Thyroid gland (tissue), 4 donors: ENCODE measurements around the gene CFAP299.

ENCODE experiments used
- CTCF ChIP-seq, 6 experiments: fragments of 200-600 bp in 3 of 6; fragments of 450-650 bp in 3 of 6; sonication (generic) in 3 of 6; IDR thresholded peaks; one replicate each; pipeline ENCODE4 v1.5.1; 2016 to 2019; ENCODE audit warnings: antibody characterized with exemption in 6 of 6, mild to moderate bottlenecking in 2 of 6, inconsistent platforms in 1 of 6, moderate library complexity in 1 of 6
- POLR2A ChIP-seq, 2 donors: fragments of 450-650 bp; IDR thresholded peaks; one replicate each; pipeline ENCODE4 v1.6.1; 2017; ENCODE audit warnings: antibody characterized with exemption in 2 of 2, mild to moderate bottlenecking in 2 of 2, moderate library complexity in 1 of 2

GRCh38 chr4:80393246-80393969, 57.9 kb downstream of the CFAP299 start:
- TF ChIP-seq CTCF (IDR thresholded peaks at IDR 0.05) (no peak), POLR2A (IDR thresholded peaks at IDR 0.05) (no peak)
